GM21576 (cell line): ENCODE data around the gene KIF26A.
"Not testable (repeated sequence)": the region's sequence is repeated elsewhere in the genome, so short reads cannot be mapped to it uniquely, and the experiment has no call there.

Experiments
- ATAC-seq: cut with Tn5 transposase; IDR thresholded peaks from one replicate; pipeline ENCODE4 v1.9.1; 2021; ENCODE audit warnings: mild to moderate bottlenecking, moderate library complexity; ENCODE audit not compliant: unreplicated experiment

KIF26A gene

DNA sequence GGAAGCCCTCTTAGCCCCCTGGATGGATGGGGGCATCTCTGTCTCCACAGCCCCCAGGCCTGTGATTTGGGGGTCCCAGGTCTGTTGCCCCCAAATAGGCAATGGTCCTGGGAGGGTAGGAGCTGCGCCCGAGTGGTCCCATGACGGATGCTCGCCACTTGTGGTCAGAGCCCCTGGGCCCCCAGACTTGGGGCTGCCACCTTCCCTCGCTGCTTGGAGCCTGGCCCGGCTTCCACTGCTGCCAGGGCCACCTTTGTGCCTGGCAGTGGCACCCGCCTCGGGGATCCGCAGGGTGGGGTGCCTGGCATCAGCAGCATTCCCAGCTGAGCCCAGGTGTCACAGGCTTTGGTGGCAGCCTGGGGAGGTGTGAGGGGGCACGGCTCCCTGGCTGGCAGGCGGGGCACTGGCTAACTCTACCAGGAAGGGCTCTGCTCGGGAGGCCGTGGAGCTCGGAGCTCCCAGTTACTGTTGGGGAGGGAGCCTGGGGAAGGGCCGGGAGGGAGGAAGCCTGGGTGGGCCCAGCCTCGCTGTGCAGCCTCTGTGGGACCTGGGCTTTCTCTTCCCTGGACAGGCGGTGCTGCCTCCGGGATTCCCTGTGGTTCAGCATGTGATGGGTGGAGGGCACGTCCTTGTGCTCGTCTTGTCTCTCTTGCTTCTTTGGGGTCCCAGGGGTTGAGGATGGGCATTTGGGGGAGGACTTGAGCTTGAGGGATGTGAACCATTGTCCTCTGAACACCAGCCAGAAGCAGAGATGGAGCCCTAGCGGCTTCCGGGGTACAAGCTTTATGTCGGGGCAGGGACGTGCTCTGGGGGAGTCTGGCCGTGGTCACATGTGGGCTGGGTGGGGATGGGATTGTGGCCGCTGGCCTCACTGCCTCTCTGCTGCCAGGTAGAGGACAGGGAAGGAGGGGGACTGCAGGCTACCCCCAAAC lies 5.4 kb downstream of the KIF26A start:
- no peak for ATAC-seq

DNA sequence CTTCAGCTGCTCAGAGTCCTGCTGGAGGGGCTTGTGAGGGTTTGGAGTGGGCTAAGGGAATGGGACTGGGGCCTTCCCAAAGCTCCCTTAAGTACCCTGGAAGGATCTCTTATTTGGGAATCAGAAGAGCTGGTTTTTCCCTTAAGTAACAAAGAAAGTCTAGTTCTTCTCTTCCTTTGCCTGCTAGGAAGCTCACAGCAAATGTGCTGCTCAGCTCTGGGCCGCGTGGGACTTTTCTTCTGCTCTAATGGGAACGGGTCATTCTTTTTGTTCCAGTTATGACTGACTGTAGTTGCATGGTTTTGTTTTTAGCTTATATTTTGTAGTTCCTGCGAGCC lies 6.0 kb downstream of the KIF26A start:
- no peak for ATAC-seq

DNA sequence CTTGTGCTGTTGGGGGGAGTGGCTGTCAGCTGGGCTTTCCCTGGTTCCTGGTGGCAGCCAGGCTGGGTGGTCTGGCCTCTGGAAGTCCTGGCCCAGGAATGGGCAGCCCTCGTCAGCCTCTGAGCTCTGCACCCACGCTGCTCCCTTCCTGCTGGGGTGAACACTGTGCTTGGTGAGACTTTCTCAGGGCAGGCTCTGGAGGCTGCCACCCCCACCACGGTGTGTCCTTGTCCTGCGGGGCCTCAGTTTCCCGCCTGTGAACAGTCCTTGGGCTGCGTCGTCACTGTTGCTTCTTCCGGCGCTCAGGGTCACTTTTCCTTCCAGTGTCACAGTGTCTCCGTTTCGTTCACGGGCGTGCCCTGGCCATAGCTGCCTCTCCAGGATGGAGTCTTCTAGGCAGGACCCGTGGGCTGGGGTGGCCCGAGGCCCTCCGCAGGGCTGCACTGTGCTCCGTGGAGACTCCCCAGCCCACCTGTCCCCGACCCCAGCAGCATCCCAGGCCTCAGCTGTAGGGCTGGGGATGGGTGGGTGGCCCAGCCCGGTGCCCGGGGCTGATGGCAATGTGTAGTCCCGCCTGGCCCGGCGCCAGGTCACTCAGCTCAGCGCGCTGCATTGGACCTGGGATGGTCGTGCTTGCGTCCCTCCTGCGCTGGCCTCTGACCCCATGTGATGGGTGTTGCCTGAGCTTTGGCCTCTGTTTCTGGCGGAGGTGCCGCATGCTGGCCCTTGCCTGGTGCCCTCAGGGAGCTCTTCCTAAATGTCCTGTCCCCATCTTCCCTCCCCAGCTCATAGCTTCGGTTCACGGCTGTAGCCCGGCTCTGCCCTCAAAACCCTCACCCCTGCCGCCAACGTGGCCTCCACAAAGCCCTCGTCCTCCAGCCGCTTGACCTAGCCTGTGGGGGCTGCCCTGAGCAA lies 6.8 kb downstream of the KIF26A start:
- no peak for ATAC-seq

DNA sequence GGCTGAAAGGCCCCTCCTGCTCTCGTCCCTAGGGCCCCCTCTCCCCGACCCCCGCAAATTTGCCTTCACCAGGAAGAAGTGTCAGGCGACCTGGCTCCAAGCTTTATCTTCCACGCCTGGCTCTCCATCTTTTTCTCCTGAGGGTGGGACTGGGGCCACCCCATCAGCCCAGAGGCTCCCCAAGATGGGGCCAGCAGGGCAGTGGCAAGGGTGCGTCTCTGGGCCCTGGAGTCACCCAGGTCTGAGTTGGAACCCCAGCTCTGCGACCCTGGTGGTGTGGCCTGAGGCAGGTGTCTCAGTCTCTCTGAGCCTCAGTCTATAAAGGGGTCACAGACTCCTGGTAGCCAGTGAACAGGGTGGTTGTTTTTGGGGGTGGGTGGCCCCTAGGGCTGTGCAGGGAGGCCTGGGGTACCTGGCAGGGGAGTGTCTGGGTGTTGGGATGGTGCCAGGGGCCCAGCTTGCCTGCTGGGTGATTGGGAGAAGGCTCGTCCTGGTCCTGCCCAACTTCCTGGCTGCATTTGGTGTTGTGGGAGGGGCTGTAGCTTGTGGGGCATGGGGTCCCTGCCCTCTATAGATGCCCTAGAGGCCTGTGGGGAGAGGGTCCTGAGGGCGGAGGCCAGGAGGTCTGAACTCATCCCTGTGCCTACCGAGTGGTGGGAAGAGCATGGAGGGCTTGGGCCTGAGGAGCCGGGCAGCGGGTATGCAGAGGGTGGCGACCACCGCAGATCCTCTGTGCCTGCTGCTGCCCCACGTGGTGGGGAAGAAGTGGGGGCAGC lies 7.6 kb downstream of the KIF26A start:
- ATAC-seq: no peak

DNA sequence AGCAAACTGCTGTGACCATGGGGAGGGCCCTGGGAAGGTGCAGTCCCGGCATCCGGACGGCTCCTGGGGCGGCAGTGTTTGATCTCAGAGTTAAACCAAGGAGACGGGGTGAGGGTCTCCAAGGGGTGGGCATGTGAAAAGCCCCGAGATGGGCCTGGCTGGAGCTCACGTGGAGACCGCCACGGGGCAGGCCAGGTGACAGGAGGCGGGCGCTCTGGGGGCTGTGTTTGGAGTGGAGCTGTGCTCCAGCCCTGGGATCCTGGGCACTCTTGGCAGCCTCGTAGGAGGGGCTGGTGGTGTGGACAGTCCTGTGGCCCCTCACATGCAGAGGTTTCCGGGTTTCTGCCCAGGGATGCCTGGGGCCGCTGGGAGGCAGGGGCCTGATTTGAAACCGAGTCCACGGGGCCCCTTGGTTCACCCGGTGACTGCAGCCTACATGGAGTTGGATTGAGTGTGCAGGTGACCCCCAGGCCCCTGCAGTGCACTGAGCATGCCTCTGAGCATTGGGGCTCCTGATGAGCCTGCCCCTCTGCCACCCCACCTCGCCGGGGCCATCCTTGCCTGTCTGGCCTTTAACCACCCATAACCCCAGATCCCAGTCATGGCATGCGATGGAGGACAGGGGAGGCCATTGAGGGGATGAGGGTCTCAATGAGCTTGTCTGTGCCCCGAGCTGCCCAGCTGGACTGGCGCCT lies 8.4 kb downstream of the KIF26A start:
- ATAC-seq: no peak

DNA sequence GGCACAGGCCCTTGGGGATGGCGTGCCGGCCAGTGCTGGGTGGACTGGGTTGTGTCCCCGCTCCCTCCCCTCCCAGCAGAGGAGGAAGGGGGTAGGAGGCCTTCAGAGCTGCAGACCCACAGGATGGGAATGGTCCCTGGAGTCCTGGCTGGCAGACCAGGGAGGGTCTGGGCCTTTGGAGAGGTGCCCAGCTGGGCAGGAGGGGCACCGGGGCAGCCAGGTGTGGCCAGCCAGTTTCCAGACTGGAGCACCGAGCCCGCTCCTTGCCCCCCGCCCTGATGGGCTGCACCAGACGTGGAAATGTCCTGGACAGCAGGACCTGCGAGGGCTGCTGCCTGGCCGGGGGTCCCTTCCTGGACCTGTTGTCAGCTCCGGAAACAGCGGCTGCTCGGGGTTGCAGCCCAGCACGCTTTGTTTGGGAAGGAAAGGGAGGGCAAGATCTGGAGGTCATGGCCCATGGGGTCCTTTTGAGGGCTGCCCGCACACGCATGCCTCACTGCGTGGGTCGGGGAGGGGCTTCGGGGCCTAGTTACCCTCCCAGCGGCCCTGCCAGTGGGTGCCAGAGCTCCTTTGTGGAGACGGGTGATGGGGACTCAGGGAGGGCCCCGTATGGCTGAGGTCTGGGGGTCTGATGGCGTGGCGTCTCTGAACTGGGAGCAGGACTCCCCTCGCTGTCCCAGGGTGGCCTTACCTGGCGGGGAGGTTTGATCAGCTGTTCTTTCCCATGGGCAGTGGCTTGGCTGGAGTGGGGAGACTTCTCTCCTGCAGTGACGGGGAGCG lies 9.1 kb downstream of the KIF26A start:
- no peak for ATAC-seq

DNA sequence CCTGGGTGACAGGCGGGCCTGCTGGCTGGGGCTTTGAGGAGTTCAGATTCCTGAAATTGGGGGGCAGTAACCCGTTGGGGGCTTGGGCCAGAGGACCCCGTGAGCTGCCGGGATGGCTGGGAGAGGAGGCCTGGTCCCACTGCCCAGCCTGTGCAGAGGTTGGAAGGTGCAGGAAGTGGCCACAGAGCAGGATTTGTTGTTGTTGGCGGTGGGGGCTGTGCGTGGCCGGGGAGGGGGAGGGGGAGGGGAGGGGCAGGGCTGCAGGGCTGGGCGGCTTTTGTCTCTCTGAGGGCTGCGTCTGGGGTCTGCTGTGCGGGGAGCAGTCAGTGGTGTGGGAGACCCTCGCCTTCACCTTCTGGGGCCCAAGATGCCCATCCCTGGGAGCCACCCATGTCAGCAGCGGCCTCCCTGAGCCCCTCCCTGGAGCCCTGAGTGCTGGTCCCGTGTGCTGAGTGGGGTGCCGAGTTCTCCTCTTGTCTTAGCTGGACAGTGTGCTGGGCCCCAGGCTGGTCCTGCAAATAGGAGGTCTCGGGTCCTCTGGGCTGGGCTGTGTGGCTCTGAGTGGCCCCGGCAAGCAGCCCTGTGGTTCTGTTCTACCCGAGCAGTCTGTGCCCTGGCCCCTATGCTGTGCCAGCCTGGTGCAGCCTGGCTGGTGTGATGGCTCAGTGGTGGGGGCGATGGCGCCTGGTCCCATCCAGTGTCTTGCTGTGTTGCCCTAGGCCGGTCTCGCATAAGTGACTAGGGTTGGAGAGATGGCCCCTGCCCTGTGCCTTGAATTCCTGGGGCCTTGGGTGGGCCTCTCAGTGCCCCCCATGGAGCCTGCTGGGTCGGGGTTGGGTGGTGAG lies 10.3 kb downstream of the KIF26A start:
- no peak for ATAC-seq

DNA sequence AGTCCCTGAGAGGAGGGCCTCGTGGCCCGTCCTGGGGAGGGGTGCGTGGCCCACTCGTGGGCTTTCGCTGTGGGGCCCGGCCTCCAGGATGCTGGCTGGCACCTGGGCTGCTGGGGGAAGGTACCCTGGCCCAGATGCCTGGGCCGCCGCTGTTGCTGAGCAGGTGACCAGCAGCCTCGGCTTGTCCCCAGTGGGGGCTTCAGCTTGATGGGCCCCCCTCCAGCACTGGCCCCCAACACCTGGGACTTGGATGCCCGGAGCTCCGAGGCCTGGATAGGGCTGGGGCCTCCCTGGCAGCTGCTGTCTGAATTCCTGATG lies 10.8 kb downstream of the KIF26A start:
- no peak for ATAC-seq

DNA sequence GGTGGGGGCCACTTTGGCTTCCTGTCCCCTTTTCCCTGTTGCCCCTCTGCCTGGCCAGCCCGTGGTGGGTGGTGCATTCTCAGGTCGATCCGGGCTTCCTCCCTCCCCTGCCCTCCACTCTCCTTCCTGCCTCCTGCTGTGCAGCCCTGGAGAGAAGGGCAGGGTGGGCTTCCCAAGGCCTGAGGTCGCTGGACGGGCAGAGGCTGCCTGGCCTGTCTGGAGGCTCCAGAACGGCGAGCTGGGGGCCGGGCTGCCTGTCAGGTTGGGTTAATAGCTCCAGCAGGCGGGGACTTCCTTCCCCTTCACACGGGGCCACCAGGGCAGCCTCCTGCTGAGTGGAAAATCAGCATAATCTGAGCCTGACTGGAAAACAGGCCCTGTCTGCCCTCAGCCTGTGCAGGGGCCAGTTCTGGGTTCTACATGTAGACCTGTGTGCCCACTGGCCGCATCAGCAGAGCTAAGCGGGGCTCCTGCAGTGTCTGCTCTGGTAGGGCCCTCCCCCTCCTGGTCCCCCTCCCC lies 11.3 kb downstream of the KIF26A start:
- ATAC-seq: no peak

DNA sequence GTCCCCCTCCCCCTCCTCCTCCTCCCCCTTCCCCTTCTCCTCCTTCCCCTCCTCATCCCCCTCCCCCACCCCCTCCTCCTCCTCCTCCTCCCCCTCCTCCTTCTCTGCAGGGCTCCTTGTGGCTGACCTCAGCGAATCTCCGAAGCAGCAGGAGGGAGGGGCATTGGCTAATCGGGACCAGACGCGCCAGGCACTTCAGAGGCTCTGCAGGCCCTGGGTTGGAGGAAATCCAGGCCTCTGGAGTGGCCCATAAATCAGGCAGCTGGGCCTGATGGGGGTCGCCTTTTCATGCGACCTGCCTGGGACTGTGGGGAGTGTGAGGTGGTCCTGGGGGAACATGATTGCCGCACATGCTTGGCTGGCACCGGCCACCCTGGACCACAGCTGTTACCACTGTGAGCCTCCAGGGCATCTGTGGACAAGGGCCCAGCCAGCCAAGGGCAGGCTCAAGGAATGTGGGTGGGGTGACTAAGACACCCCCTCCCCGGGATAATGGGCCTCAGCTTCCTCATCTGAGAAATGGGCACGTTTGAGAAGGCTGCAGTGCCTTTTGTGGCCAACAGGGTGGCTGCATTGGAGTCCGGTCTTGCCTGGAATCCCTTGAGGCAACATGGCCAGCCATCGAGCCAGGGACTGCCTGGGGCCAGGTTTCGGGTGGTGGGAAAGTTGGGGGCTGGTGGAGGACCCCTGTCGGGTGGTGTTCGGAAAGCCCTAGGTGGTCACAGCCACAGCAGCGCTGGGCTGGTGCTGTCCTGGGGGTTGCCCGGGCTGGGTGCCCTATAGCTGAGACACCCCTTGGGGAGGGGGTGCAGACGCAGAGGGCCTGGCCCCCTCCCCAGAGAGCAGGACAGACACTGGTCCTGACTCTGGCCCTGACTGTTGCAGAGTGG lies 12.0 kb downstream of the KIF26A start:
- no peak for ATAC-seq

DNA sequence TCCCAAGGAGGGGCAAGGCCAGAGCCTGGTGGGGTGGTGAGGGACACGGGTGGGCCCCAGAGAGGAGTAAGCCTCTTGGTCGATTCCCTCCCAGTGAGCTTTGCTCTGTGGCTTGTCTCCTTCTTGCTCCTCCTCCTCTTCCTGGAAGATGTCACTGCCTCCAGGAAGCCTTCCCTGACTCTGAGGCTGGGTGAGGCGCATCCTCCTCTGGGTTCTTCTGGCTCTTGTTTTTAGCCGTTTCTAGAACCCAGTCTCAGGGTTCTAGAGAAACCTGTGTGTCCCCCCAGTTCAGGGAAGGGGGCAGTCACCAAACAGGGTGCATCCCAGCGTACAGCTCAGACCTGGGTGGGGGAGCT lies 12.6 kb downstream of the KIF26A start:
- ATAC-seq: no peak

DNA sequence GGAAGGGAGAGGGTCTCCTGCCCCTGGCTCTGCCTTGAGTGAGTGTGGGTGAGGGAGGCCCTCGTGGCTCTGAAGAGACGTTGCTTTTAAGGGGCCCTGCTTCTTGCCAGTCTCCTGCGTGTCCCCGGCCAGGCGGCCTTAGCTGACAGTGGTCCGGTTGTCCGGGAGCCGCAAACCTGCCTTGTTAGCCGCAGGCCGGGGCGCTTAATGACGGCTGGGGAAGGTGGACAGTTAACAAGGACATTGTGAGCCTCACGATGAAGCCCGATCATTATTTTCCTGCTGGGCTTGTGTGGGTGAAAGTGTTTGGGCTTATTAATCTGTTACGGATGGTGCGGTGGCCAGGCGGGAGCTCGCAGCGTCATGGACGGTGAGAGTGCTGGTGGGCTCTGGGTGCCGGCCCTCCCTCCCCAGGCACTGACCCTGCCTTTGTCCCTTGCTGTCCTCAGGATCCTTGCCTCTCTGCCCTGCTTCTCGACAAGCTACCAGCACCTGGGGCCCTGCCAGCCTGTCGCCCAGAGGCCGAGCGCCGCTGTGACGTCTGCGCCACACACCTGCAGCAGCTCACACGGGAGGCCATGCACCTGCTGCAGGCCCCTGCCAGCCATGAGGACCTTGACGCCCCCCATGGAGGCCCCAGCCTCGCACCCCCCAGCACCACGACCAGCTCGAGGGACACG lies 13.3 kb downstream of the KIF26A start:
- no peak for ATAC-seq

DNA sequence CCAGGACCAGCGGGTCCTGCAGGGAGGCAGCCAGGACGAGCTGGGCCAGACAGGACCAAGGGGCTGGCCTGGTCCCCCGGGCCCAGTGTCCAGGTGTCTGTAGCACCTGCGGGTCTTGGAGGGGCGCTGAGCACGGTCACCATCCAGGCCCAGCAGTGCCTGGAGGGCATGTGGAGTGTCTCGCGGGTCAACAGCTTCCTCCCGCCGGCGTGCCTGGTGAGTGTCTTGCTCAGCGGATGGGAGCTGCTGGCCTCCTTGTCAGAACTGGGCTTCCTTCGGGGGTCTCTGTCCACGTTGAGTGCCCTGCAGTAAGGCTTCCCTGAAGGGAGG lies 13.8 kb downstream of the KIF26A start:
- ATAC-seq: no peak

DNA sequence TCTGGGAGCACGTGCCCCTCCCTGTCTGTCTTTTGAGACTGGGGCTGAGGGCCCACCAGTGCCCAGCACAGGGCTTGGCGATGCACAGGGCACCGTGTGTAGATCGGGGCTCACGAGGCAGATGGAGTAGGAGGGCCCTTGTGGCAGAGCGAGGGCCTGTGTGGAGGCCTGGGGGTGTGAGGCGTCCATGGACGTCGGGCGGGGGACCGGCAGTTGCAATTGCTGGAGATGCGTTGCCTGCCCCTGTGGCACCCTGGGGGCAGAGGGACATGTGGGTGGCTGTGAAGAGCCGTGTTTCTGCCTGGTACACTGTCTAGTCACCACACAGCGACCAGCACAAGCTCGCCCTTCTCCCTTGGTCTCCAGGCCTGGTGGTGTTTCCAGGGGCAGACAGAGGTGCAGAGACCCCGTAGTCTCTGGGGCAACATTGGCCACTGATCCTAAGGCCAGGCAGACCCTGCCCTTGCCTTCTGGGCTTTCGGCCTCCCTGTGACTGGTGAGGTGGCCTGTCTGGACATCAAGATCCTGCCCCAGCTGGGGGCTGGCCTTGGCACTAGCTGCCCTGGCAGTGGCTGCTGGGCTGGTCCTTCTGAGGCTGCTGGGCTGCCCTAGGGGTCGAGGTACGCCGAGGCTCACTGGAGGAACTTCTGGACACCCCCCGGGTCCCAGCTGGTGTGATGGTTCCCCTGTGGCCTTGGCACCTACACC lies 14.5 kb downstream of the KIF26A start:
- no peak for ATAC-seq

DNA sequence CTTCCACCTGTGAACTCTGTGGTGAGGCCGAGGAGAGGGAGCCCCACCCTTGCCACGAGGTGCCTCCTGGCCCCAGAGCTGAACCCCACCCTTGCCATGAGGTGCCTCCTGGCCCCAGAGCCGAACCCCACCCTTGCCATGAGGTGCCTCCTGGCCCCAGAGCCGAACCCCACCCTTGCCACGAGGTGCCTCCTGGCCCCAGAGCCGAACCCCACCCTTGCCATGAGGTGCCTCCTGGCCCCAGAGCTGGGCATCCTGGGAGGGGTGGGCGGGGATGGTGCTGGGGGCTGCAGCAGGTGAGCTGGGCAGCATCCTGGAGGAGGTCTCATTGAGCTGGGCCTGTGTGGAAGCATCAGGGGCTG lies 15.0 kb downstream of the KIF26A start:
- ATAC-seq: not testable (repeated sequence)

DNA sequence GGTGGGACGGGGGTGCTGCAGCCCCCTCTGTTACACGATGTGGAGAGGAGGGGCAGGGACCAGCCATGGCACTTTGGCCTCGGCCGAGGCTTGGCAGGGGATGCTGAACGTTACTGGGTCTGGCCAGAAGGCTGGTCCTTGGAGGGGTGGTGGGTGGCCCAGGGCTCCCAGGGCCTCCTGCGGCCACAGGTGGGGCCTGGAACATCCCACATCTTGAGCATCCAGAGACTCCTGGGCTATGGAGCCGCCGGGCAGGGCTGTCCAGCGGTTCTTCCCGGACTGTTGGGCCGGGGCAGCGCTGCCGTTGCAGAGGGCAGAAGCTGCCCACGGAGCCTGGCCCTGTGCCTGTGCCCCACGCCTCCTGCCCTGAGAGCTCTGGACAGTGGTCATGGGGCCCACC lies 15.9 kb downstream of the KIF26A start:
- ATAC-seq: no peak

DNA sequence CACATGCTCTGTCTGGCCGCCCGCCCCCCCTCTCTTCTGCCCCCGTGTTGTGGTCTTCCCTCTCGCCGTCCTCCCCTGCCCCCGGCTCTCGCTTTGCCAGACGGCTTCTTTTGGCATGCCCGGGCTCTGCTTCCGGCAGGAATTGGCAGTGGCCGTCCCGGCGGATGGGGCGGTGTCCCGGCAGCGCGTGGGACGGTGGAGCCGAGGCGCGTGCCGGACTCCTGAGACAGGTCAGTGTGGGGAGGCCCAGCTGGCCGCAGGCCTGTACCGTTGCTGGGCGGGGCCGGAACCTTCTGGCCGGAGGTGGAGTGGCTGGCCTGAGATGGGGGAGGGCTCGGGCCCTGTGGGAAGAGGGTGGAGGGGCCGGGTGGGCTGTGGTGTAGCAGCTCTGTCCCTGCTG lies 17.1 kb downstream of the KIF26A start:
- ATAC-seq: no peak
